Spinal cord (tissue), 10 donors: ENCODE measurements around the gene ADGRD2. TPM values are rescaled to one million over a fixed set of nuclear protein-coding genes. Genes with fewer than 3 reads are reported as not detected.

Experiments
- DNase-seq, 6 donors: peaks; one replicate each; pipeline versions ENCODE4 v3.0.0 to v3.0.0-alpha.2; 2013 to 2015; ENCODE audit warnings: low spot score in 6 of 6, low read depth in 4 of 6
- H3K27ac ChIP-seq: one replicate; pipeline ENCODE4 v1.5.1; 2013; ENCODE audit warnings: low read depth, low read length, control low read depth
- H3K27me3 ChIP-seq: one replicate; pipeline ENCODE4 v1.6.1; 2013; ENCODE audit warnings: low read length; ENCODE audit not compliant: control insufficient read depth, insufficient read depth
- H3K36me3 ChIP-seq: one replicate; pipeline ENCODE4 v1.6.1; 2013; ENCODE audit warnings: low read length; ENCODE audit not compliant: control insufficient read depth, insufficient read depth
- H3K4me1 ChIP-seq: one replicate; pipeline ENCODE4 v1.6.1; 2013; ENCODE audit warnings: low read length; ENCODE audit not compliant: control insufficient read depth, insufficient read depth
- H3K4me3 ChIP-seq: one replicate; pipeline ENCODE4 v1.5.1; 2013; ENCODE audit warnings: low read depth, low read length, control low read depth
- H3K9me3 ChIP-seq: one replicate; pipeline ENCODE4 v1.6.1; 2013; ENCODE audit warnings: low read length; ENCODE audit not compliant: control insufficient read depth, insufficient read depth
- WGBS: methylation state at CpG from one replicate; pipeline ENCODE4 v1.1.5; 2013; ENCODE audit warnings: missing lambda C conversion rate; ENCODE audit not compliant: insufficient coverage; 5-methylcytosine and 5-hydroxymethylcytosine counted together
- polyA plus RNA-seq, 2 donors: library from polyadenylated mRNA; unstranded; fragments of 120-200 nt; gene quantifications; one replicate each; pipeline ENCODE4 v1.2.1, GENCODE V29; 2013; ENCODE audit not compliant: insufficient read length in 2 of 2
- total RNA-seq, 2 donors: library from RNA; depleted of rRNA in 1 of 2; stranded (reverse); fragments of 120-200 nt in 1 of 2; fragments of >200 nt in 1 of 2; gene quantifications; one replicate each; pipeline versions ENCODE4 v1.2.3 to v1.2.4, GENCODE V29; 2013 to 2014
- donor health status: healthy.

Gene ADGRD2
- total and polyA plus RNA-seq, 4 donors: 0.50 to 29.7 (median 15.2) TPM

DNA sequence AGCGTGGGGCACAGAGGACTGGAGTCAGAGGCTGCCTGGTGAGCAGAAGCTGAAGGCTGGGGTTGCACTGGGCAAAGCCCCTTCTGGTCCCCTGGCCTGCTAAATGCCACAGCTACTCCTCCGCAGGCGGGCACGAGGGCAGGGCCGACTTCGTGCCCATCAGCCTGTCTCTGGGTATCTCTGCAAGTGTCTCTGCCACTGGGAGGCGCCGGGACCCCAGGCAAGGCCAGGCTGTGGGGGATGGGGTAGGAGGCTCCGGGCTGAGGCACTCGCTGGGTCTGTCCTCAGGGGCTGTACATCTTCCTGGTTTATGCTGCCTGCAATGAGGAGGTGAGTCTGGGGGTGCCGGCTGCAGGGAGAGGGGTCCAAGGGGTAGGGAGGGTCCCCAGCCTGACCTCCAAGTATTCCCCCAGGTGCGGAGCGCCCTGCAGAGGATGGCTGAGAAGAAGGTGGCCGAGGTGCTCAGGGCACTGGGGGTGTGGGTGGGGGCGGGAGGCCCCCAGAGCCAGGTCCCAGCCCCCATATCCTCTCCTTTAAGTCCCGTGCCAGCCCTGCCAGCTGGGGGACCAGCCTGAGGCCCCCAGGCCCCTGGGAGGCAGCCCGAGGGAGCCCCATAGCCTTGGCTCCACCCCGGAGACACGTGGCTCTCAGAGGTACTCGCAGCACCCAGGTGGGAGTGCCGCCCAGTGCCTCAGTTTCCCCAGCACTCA, 25.1 kb downstream of the ADGRD2 start:
- Histone ChIP-seq H3K4me3 (no peak overlapping the region), H3K27me3 (peaks cover 26% of the 10 kb centered on the region)
- 69% methylated on average over 21 of the region's 21 CpGs for WGBS

GRCh38 chr9:124475868-124476690, 25.8 kb downstream of the ADGRD2 start:
- no peak overlapping the region for H3K4me3 ChIP-seq
- 67% methylated on average over 11 of the region's 14 CpGs for WGBS
- no peak overlapping the region for H3K27ac ChIP-seq
- H3K4me1 ChIP-seq: peaks cover 31% of the 10 kb centered on the region
- H3K27me3 ChIP-seq: peaks cover 28% of the 10 kb centered on the region
- DNase-seq: no peak
- H3K9me3 ChIP-seq: no peaks in the 10 kb centered on the region
- H3K36me3 ChIP-seq: peaks cover 3% of the 10 kb centered on the region

More for the DNA sequence above, 25.1 kb downstream of the ADGRD2 start:
- Histone ChIP-seq H3K4me1 (peaks cover 31% of the 10 kb centered on the region), H3K36me3 (peaks cover 4% of the 10 kb centered on the region), H3K9me3 (no peaks in the 10 kb centered on the region), H3K27ac (no peak overlapping the region)
- no peak for DNase-seq

- H3K27ac ChIP-seq: no peak overlapping the region
- DNase-seq: peak in 1 of 6 donors; percentile 33
- H3K27me3 ChIP-seq: peaks cover 33% of the 10 kb centered on the region
These were observed 27.0 kb downstream of the ADGRD2 start for GRCh38 chr9:124477211-124477647.

GRCh38 chr9:124477648-124478285, 27.5 kb downstream of the ADGRD2 start:
- WGBS: 2% methylated on average over 42 of the region's 53 CpGs
- H3K4me1 ChIP-seq: peaks cover 34% of the 10 kb centered on the region
- no peaks in the 10 kb centered on the region for H3K36me3 ChIP-seq
- peak in 2 of 6 donors; percentile 61 to 78 for DNase-seq
- H3K9me3 ChIP-seq: no peaks in the 10 kb centered on the region
- no peak overlapping the region for H3K27ac ChIP-seq
- H3K4me3 ChIP-seq: no peak overlapping the region
- peaks cover 33% of the 10 kb centered on the region for H3K27me3 ChIP-seq

More at GRCh38 chr9:124477211-124477647, 27.0 kb downstream of the ADGRD2 start:
- H3K4me1 ChIP-seq: peaks cover 34% of the 10 kb centered on the region
- no peaks in the 10 kb centered on the region for H3K36me3 ChIP-seq
- no peak overlapping the region for H3K4me3 ChIP-seq
- no peaks in the 10 kb centered on the region for H3K9me3 ChIP-seq
- 36% methylated on average over 19 of the region's 19 CpGs for WGBS

- Histone ChIP-seq H3K36me3 (no peaks in the 10 kb centered on the region), H3K27me3 (peaks cover 33% of the 10 kb centered on the region), H3K9me3 (no peaks in the 10 kb centered on the region), H3K4me1 (peaks cover 34% of the 10 kb centered on the region), H3K4me3 (no peak overlapping the region), H3K27ac (no peak overlapping the region)
- DNase-seq: peak in 2 of 6 donors; percentile 13 to 17
- 42% methylated on average over 9 of the region's 12 CpGs for WGBS
These were observed 28.1 kb downstream of the ADGRD2 start for GRCh38 chr9:124478354-124478753.

GRCh38 chr9:124479371-124479770, 29.1 kb downstream of the ADGRD2 start:
- no peaks in the 10 kb centered on the region for H3K9me3 ChIP-seq
- DNase-seq: no peak
- H3K4me1 ChIP-seq: peaks cover 34% of the 10 kb centered on the region
- no peak overlapping the region for H3K27ac ChIP-seq
- no peaks in the 10 kb centered on the region for H3K36me3 ChIP-seq
- no peak overlapping the region for H3K4me3 ChIP-seq
- peaks cover 33% of the 10 kb centered on the region for H3K27me3 ChIP-seq
- 86% methylated on average over 16 of the region's 16 CpGs for WGBS

- DNase-seq: no peak
- Histone ChIP-seq H3K36me3 (no peaks in the 10 kb centered on the region), H3K4me3 (no peak overlapping the region), H3K27me3 (peaks cover 35% of the 10 kb centered on the region), H3K27ac (no peak overlapping the region), H3K4me1 (peaks cover 28% of the 10 kb centered on the region), H3K9me3 (no peaks in the 10 kb centered on the region)
- 84% methylated on average over 6 of the region's 6 CpGs for WGBS
These were observed 29.8 kb downstream of the ADGRD2 start for GRCh38 chr9:124479947-124480620.

DNA sequence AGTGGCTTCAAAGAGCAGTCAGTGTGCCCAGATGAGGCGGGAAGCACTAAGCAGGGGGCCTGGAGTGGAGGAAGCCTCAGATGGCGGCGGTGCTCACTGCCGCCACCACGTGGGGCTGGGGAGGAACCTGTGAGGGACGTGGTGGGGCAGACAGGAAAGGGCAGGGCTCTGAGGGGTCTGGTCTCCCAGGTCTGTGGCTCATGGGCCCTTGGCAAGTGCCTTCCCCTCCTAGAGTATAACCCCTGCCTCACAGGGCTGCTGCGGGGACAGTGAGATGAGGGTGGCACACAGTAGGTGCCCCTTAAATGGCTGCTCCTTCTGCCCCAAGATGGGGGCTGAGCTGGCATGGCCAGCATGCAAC, 30.4 kb downstream of the ADGRD2 start:
- peak in 1 of 6 donors; percentile 25 for DNase-seq
- Histone ChIP-seq H3K9me3 (no peaks in the 10 kb centered on the region), H3K36me3 (no peaks in the 10 kb centered on the region), H3K27me3 (peaks cover 40% of the 10 kb centered on the region), H3K4me1 (peaks cover 25% of the 10 kb centered on the region), H3K27ac (no peak overlapping the region), H3K4me3 (no peak overlapping the region)
- WGBS: 35% methylated on average over 7 of the region's 7 CpGs

DNA sequence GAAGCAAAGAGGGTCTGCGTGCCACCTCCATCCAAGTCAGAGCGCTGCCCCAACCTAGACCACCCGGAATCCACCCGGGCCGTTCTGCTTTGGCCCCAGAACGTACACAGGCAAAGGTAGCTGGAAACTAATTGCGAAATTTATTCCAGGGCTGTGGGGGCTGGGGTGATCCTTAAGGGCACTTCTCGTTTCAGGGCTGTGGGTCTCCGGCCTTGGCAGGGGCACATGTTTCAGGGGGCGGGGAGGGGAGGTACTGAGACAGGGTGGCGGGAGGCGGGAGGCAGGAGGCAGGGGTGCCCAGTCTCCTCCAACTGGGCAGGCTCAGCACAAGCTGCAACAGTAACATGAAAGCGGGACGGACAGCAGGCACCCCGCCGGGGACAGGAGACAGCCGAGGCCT, 30.9 kb downstream of the ADGRD2 start:
- no peak overlapping the region for H3K27ac ChIP-seq
- H3K4me1 ChIP-seq: peaks cover 25% of the 10 kb centered on the region
- peaks cover 44% of the 10 kb centered on the region for H3K27me3 ChIP-seq
- 79% methylated on average over 15 of the region's 17 CpGs for WGBS
- no peaks in the 10 kb centered on the region for H3K9me3 ChIP-seq
- no peaks in the 10 kb centered on the region for H3K36me3 ChIP-seq
- no peak for DNase-seq
- no peak overlapping the region for H3K4me3 ChIP-seq
